Activated T-cell treated with anti-CD3 and anti-CD28 coated beads, Interleukin-2, amount 50 U/mL, for 1 hour (primary cell): ENCODE results near the gene TMX4.

Experiments
- DNase-seq: peaks from one replicate; pipeline ENCODE4 v3.0.0-alpha.2; 2020

The TMX4 gene

DNA sequence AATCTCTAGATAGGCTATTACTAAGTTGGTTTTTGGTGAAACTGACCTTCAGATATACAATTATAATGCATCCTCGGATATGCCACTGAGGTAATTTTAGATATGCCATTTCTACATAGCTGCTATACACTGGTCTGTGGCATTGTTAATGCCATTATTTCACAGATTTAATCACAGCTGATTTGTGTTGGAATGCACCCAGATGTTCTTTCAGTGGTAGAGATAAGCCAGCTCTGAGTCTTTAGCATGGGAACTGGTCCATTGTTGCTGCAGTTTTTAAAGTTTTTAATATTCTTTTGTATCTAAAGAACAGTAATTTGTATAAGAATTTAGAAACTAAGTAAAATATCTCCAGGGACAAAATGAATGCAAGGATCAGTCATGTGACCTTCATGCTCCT, 6.8 kb downstream of the TMX4 start:
- no peak for DNase-seq

DNA sequence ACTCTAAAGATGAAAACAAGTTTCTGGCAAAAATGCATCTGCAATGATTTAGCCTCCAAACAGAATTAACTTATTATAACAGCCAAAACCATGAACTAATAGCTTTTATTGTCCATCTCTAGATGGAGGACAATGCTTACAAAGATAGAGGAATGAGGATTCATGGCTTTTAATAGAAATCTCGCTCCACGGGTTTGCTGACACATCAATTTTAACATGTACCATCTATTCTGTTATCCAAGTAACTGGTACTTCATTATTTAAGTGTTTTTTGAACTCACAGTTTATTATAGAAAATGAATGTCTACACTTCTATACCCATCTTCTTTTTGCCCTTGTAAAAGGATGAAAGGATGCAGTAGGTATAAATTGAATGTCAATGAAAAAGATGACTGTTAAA, 10.8 kb downstream of the TMX4 start:
- DNase-seq = no peak

DNA sequence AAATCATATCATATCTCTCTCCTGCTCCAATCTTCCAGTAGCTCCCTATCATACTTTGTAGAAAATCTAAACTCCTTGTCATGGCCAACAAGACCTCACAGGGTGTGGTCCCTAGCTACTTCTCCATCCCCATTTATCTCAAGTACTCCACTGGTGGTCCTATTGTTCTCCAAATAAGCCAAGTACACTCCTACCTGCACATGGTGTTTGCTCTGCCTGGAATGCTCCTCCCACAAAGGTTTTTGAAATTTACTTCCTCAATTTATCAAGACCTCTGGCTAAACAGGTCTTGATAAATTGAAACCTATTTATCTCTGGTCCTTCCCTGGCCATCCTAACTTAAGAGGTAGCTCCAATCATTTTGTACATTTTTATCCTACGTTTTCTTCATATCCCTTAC, 12.1 kb downstream of the TMX4 start:
- no peak for DNase-seq

DNA sequence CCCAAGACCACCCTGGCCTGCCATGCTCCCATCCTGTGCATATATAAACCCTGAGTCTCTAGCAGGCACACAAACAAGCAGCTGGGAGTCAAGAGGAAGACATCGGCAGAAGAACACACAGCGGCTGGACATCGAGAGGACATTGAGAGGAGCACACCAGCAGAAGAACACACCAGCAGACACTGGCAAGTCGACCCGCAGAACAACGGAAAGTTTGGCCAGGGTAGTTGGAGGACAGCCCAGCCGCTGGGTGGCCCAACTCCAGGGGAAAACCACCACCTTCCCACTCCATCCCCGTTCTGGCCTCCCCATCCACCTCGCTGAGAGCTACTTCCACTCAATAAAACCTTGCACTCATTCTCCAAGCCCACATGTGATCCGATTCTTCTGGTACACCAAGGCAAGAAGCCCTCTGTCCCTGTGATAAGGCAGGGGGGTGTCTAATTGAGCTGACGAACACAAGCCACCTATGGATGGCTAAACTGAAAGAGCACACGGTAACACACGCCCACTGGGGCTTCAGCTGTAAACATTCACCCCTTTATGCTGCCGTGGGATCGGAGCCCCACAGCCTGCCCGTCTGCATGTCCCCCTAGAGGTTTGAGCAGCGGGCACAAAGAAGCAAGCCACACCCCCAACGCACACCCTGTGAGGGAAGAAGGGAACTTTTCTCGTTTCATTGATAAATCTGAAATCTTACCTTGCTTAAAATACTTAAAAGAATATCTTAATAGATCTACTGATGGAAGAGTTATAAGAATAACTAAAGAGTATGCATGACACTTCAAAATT, 13.8 kb downstream of the TMX4 start:
- no peak for DNase-seq

DNA sequence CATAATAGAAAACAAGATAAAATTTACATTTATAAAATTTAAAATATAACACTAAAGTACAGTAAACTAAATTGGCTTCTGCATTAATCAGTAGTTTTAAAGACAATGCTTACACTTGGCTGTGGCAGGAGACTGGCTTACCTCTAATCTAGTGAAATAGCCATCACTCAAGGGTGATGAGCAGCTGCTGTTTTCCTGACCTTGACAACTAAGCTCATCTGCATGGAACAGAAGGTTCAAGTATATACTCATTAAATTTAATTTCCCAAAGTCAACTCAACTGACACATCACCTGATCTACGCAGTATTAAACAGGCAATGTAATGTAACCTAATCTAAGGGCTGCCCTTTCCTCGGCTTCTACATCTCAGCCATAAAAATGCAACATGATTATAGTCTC, 14.5 kb downstream of the TMX4 start:
- no peak for DNase-seq

DNA sequence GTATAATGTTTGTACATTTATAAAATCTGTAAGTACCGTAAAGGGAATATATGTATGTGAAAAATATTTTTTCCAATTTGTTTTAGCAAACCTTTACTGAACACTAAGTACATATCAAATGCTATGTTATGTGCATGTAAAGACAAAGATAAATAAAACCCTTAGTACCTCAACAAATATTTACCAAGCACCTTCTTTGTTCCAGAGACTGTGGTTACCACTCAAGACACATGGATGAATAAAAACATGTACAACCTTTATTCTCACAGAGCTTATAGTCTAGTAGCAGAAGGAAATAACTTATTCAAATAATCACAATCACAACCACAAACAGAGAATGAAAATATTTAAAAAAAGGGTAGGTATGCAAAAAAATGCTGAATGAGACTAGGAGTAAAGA, 17.5 kb downstream of the TMX4 start:
- no peak for DNase-seq

DNA sequence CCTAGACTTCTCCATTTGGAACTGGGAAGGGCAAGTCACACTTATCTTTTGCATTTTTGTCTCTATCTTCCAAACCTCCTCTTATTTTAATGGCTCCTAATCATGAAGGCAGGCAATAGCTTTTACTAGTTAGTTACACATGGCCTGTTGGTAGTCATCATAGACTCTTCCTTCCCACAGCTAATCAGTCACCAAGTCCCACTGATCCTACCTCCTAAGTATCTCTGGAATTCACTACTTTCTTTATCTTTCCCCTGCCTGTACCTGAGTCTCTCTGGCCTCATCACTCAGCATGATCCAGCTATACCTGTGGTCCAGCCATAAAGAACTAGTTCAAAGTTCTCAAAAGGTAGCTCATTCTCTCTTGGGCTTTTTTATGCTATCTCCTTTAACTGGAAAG, 18.8 kb downstream of the TMX4 start:
- DNase-seq = no peak

DNA sequence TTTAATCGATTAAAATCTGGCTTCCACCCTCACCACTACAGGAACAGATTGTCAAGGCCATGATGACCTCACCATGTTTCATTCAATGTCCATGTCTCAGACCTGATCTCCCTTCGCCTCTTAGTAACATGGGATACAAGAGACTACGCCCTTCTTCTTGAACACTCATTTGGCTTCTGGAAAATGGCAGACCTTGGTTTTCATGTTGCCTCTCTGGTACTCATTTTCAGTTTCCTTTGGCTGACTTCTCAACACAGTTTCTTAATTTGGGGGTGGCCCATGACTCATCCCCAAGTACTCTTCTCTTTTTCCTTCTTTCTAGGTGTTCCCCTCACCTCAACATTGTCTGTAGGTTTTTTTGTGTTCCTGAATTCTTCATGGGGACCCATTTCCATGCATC, 22.7 kb downstream of the TMX4 start:
- no peak for DNase-seq

DNA sequence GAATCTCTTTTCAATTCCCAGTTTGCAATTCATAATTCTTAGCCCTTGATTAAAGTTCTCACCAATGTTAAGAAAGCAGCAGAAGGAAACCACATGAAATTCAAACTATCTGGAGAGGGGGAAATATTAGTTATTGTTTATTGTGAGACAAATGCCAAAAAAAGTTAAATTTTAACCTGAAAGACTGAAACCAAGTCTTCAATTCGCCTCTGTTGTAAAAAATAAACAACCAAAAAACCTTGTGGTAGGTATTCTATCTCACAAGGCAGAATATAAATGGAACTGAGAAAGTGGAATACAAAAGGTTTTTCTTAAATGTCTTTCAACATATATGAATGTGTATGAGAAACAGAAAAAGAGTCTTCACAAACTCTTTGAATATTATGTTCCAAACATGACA, 24.8 kb downstream of the TMX4 start:
- no peak for DNase-seq

DNA sequence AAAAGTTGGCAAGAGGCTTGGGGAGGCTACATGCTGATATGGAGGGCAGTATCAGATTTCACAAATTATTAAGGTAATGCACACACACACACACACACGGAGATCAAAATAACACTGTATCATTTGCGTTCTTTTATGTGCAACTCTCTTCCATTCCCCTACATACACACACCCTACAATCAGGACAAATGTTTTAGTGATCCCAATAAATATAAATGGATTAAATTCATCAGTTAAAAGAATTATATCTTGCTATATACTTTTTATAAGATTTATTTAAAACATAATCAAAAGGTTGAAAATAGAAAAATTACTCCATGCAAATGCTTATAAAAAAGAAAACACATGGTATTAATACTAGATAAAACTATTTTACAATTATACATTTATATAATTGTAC, 25.9 kb downstream of the TMX4 start:
- no peak for DNase-seq

DNA sequence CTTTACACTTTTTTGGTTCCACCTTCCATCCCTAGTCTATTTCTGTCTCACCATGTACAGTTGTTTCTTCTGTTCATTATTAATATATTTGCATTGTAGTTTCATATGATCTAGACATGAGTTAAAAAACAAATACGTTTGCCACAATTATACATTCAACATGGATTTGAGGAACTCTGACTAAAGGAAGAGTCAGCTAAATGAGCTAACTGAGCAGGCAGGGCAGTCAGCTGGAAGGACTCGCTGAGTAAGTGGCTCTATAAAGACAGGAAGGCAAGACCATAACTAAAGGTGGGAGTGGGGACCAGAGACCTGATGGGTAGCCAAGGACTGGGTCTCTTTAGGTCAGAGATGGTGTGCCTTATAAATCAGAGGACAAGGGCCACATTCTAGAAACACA, 26.3 kb downstream of the TMX4 start:
- DNase-seq = no peak

DNA sequence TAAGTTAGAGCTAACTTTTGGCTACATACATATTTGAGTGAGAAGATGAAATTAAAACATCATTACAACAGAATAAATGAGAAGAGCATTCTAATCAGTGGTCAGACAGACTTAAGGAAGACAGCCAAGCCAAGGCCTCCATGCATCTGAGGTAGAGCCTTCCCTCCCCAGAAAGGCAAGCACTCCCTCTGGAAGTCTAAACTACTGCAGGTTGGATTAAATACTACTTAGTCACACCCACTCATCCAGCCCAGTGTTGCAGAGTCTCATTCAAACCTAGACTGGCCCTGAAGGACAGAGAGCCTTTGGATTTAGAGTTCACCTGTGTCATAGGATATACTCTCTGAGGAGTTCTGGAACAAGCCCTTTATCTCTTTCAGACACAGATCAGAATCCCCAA, 29.2 kb downstream of the TMX4 start:
- no peak for DNase-seq

DNA sequence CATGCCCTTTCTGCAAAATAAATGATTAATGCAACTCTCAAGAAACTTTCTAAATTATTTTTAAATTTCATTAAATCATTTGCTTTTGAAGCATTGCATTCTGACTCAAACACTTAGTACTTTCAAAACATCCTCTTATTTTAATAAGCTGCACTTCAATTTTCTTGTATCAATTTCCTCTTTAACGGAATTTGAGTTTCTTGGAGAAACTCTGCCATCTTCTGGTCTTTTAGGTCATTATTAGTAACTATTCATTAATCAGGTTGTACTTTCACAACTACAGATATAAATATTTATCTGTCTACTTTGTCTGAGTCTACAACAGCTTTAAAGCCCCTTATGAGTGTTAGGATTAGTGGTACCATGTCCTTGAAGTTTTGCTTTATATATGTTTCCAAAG, 30.2 kb downstream of the TMX4 start:
- DNase-seq = no peak

DNA sequence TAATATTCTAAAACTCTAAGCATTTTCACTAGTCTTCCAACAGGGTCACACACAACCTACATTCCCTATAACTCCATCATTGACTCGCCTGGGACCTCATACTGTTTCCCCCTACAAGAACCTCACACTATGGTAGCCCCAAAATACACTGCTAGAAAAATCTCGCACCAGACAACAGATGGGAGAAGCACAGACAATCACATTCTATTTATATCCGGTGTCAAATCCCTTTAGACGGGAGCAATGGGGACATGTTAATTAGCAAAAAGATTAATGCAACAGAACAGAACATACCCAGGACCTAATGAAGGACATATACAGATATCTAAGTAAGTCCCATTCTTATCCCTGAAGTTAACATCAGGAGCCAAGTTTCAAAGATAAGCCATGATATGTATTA, 33.6 kb downstream of the TMX4 start:
- DNase-seq = no peak

DNA sequence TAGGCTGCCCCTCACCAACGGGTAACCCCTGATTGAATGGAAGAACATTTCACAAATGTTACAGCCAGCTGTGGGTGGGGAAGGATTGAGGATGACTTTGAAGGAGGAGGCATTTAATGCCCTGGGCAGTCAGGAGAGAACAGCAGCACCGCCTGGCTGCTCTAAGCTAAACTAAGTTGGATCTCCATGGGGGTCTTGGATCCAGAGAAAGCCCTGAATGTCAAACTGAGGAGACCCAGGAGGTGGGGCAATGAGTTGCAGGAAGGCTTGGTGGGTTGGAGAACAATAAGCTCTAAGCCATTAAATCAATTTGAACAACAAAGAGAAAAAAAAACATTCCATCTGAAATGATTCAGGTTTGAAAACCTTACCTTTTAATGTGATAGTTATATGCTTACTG, 35.4 kb downstream of the TMX4 start:
- no peak for DNase-seq

DNA sequence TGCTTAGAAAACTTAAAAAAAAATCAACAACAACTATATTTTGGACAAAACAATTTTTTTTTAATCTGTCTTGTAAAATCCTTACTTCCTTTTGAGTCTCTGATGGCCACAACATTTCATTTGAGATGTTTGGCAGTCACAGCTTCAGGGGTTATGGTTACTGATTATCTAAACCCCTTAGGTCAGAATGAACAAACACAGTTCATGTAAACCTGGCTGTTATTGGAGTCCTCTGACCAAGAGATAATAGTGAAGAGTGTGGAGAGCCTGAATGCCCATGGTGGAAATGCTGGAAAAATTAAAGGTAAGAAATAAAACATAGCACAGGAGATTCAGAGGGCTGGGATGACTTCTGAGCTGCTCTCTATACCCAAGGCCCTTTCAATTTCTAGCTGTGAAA, 38.2 kb downstream of the TMX4 start:
- no peak for DNase-seq

DNA sequence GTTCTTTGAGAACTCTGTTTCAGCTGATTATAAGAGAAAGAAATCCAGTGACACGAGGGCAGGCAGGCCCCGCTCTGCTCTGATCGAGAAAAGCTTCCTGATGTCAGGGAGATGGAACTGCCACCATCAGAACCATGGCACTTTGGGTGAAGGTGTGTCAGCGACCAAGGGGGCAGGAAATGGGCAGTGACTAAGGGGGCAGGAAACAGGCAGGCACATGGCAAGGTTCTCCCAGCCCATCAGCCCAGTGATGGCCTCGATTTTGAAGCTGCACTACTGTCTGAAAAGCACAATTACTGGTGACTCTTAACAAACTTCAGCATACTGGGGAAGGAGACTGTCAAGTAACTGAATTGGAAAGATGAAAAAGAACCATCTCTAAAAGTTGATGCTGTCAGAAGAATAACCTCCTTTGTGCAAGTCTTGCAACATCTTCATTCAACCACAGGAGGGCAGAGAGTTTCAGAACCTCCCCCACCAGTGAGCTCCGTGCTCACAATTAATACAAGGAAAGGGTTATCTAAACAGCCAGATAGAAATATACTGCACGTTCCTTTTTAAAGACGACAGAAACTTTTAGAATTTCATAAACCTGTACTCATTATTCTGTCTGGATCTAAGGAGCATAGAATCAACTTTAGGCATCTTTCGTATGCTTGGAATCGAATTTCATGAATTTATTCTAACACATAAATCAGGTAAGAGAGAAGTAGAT, 39.1 kb downstream of the TMX4 start:
- DNase-seq = no peak

DNA sequence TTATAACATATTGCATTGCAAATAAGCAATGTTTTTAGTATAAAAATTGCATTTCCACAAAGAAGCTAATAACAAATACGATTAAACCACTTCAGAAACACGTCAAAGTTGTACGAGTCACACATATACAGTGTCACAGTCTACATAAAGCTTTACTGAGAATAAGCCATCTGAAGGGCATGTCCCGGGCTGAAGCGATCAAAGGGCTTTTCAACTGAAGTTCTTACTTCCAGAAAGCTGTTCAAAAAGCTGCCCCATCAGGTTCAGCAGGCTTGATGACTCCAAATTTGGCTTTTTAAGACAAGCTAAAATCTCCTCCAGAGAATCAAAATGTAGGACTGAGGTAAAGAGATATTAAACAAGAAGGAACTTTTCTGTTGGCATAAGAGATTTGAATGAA, 41.9 kb downstream of the TMX4 start:
- DNase-seq = no peak

DNA sequence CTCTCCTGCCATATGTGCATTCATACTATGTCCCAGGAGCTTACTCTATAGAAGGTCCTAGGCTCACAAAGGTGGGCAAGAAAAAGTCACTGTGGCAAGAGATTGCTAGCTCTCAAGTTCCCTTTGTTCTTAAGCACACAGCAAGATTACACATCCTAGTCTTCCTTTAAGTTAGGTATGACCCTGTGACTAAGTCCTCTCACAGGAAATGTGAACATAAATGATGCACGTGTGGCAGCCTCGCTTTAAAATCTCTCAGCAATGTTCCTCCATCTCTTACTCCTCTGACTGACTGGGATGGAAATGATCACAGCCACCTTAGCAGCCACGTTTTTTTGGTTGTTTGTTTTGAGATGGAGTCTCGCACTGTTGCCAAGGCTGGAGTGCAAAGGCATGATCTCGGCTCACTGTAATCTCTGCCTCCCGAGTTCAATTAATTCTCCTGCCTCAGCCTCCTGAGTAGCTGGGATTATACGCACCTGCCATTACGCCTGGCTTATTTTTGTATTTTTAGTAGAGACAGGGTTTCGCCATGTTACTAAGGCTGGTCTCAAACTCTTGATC, 43.6 kb downstream of the TMX4 start:
- DNase-seq = no peak

DNA sequence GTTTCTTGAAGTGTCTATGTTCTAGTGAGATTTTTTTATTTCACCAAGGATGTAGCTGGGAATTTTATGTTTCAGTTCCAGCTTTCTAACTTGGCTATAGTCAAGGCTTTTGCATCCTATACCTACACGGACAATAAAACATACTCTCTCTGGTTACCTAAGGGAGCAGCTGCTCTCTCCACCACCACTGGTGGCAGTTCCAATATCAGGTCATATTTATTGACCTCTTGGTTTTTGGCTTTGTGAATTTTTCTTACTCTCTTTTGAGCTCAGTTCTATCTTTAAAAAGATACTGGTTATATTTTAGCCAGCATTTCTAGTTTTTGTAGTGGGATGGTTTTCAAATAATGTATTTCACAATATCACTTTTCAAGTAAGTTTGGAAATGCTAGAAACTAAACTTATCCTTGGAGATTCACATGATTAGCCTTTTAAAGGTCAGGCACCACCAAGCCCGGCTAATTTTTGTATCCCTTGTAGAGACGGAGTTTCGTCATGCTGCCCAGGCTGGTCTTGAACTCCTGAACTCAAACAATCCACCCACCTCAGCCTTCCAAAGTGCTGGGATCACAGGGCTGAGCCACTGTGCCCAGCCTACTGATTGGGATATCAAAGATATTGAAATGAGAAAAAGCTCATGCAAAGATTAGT, 44.7 kb downstream of the TMX4 start:
- DNase-seq = no peak

DNA sequence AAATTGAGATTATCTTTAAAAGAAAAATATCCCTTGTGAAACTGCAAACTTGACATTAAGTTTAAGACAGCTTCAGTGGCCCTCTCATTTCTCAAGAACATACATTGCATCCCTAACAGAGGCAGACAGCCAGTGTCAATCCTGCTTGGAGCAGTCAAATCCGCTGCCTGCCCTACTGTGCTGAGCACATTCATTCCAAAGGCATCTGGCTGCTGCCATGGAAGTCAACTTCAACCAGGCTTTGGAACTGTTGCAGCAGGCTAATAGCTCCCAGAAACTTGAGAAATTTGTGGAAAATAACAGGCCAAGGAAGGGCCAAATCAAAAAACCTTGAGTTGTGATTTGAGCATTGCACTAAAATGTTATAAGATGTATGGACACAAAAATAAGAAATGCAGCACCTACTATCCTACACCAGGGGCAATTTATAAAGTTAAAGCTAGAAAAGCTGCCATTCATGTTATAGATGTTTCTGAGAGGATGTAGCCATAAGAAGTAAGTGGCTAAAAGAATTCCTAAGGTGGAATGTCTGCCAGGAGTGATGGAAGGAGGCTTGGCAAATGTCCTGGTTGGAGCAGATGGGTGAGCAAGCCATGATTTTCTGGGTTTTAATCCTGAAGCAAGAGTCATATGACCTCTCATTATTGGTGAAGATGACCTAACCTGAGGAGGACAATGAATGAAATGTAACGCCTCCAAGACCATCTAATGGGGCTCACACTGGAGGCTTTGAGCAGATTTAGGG, 47.9 kb downstream of the TMX4 start:
- no peak for DNase-seq

DNA sequence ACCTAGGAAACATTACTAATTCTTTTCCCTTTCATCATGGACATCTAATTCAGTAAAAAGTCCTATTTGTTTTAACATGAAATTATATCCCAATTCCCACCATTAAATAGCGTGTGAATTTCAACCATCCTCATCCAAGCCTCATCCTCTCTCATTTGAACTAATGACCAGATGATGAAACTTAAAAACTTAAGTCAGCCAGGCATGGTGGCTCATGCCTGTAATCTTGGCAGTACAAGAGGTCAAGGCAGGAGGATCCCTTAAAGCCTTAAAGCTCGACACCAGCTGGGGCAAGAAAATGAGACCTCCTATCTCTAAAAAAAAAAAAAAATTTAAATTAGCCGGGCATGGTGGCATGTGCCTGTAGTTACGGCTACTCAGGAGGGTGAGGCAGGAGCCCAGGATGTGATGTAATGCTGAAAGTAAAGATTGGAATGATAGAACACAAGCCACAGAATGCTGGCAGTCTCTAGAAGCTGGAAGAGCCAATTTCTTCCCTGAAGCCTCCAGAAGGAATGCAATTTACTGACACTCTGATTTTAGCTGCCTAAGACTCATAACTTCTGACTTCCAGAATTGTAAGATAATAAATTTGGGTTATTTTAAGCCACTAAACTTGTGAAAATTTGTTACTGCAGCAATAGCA, 52.2 kb downstream of the TMX4 start:
- DNase-seq = no peak

DNA sequence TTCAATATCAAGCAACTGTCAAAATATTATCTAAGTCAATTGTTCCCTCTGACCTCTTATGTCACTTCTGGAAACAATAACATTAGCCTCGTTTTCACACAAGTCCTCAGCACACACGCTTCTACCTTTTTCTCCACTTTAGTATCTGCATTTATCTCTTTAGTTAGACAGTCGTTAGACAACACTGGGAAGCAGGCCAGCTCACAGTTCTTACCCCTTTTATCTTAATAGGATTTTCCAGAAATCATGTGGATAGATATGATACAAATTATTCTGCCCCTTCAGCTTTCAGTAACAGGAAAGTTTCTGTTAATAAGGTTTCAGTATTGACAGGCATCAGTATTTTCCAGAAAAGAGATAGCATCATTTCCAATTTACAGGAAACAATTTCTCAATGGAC, 53.4 kb downstream of the TMX4 start:
- no peak for DNase-seq
